SK-N-SH (cell line): ENCODE data around the gene SHPK. TPM values are rescaled to one million over a fixed set of nuclear protein-coding genes. Genes with fewer than 3 reads are reported as not detected.

ENCODE experiments used
- CTCF ChIA-PET: fragments of 300-600, 350-600 bp; formaldehyde crosslinking; extraction: SDS; loops from one replicate; lab custom pipeline; 2021; lab: Yijun Ruan, JAX
- POLR2A ChIA-PET: fragments of 350-600 bp; sonication (Branson Sonifier 250); formaldehyde crosslinking; extraction: SDS; loops from one replicate; lab custom pipeline; 2020; ENCODE audit warnings: antibody characterized with exemption, inconsistent platforms; lab: Yijun Ruan, JAX
- DNase-seq: peaks from one replicate; pipeline ENCODE4 v3.0.0; 2012
- H2AFZ ChIP-seq: fragments of 200-600 bp; sonication (generic); 2 replicates; pipeline ENCODE4 v1.8.1; 2016; ENCODE audit warnings: antibody characterized with exemption, mild to moderate bottlenecking, low read depth
- H3F3A ChIP-seq: fragments of 200-600 bp; sonication (generic); replicated peaks from 2 replicates; pipeline ENCODE3; 2016; ENCODE audit warnings: antibody characterized with exemption, mild to moderate bottlenecking; ENCODE audit not compliant: insufficient read depth
- H3K27ac ChIP-seq, 2 experiments: fragments of 200-500 bp in 1 of 2; fragments of 200-600 bp in 1 of 2; sonication (Bioruptor generic) in 1 of 2; sonication (generic), shearing (Covaris generic) in 1 of 2; 2 replicates each; pipeline versions ENCODE4 v1.5.1 to v1.6.1; 2014 to 2016; ENCODE audit warnings: low read depth in 2 of 2, inconsistent platforms in 1 of 2, low read length in 1 of 2, mild to moderate bottlenecking in 1 of 2, mixed read lengths in 1 of 2
- H3K27me3 ChIP-seq: fragments of 200-600 bp; sonication (generic), shearing (Covaris generic); 2 replicates; pipeline ENCODE4 v1.6.1; 2016; ENCODE audit warnings: mixed run types; ENCODE audit not compliant: insufficient read depth
- H3K36me3 ChIP-seq, 2 experiments: fragments of 200-500 bp in 1 of 2; fragments of 200-600 bp in 1 of 2; sonication (Bioruptor generic) in 1 of 2; sonication (generic) in 1 of 2; replicated peaks in 1 of 2; 2 replicates each; pipeline versions ENCODE3 to v1.5.1; 2014 to 2016; ENCODE audit warnings: low read length in 1 of 2, mild to moderate bottlenecking in 1 of 2; ENCODE audit not compliant: insufficient read depth in 2 of 2, control insufficient read depth in 1 of 2
- H3K4me1 ChIP-seq, 2 experiments: fragments of 200-500 bp in 1 of 2; fragments of 200-600 bp in 1 of 2; sonication (Bioruptor generic) in 1 of 2; sonication (generic), shearing (Covaris generic) in 1 of 2; 2 replicates each; pipeline versions ENCODE4 v1.5.1 to v1.6.1; 2014 to 2016; ENCODE audit warnings: low read depth in 1 of 2, low read length in 1 of 2, mixed run types in 1 of 2; ENCODE audit not compliant: insufficient read depth in 2 of 2, control insufficient read depth in 1 of 2
- H3K4me2 ChIP-seq: fragments of 200-600 bp; sonication (generic), shearing (Covaris generic); 2 replicates; pipeline ENCODE4 v1.6.1; 2017; ENCODE audit warnings: mixed run types
- H3K4me3 ChIP-seq, 2 experiments: fragments of 200-500 bp in 1 of 2; fragments of 200-600 bp in 1 of 2; sonication (Bioruptor generic) in 1 of 2; sonication (generic), shearing (Covaris generic) in 1 of 2; 2 replicates each; pipeline versions ENCODE4 v1.5.1 to v1.8.1; 2014 to 2016; ENCODE audit warnings: low read depth in 2 of 2, inconsistent platforms in 1 of 2, low read length in 1 of 2, mild to moderate bottlenecking in 1 of 2, mixed read lengths in 1 of 2, moderate library complexity in 1 of 2
- H3K79me2 ChIP-seq: fragments of 200-600 bp; sonication (generic); 2 replicates; pipeline ENCODE4 v1.8.1; 2017; ENCODE audit warnings: mild to moderate bottlenecking; ENCODE audit not compliant: insufficient read depth
- H3K9ac ChIP-seq: fragments of 200-600 bp; sonication (generic); 2 replicates; pipeline ENCODE4 v1.6.1; 2017; ENCODE audit warnings: mixed run types
- H3K9me2 ChIP-seq: fragments of 200-600 bp; sonication (generic); 2 replicates; pipeline ENCODE4 v1.6.1; 2017; ENCODE audit warnings: mixed run types
- H3K9me3 ChIP-seq: fragments of 200-600 bp; sonication (generic); 2 replicates; pipeline ENCODE4 v1.6.1; 2017; ENCODE audit warnings: mixed run types, mild to moderate bottlenecking, moderate library complexity
- H4K20me1 ChIP-seq: fragments of 200-600 bp; sonication (generic); 2 replicates; pipeline ENCODE4 v1.6.1; 2017; ENCODE audit warnings: mild to moderate bottlenecking, mixed run types; ENCODE audit not compliant: insufficient read depth
- CTCF ChIP-seq: fragments of 200-600 bp; sonication (generic); IDR thresholded peaks from 2 replicates; pipeline ENCODE4 v1.6.1; 2017; ENCODE audit warnings: antibody characterized with exemption, mild to moderate bottlenecking, moderate library complexity
- EZH2phosphoT487 ChIP-seq: fragments of 200-600 bp; sonication (generic); IDR thresholded peaks from 2 replicates; pipeline ENCODE4 v1.6.1; 2017; ENCODE audit warnings: low read depth, mixed run types, mild to moderate bottlenecking, antibody characterized with exemption, moderate library complexity, borderline replicate concordance
- FOXJ3 ChIP-seq: sonication (generic); formaldehyde crosslinking; IDR thresholded peaks from 2 replicates; pipeline ENCODE4 v1.5.1; 2020; ENCODE audit warnings: mild to moderate bottlenecking, missing genetic modification reagents
- FOXM1 ChIP-seq: IDR thresholded peaks from 2 replicates; pipeline ENCODE4 v1.4.0; 2012; ENCODE audit warnings: low read depth, mild to moderate bottlenecking
- GATA2 ChIP-seq: sonication (generic); formaldehyde crosslinking; IDR thresholded peaks from 2 replicates; pipeline ENCODE4 v1.5.0; 2020; ENCODE audit warnings: mild to moderate bottlenecking, missing genetic modification reagents
- JUND ChIP-seq: IDR thresholded peaks from 2 replicates; pipeline ENCODE4 v1.4.0; 2012
- MAX ChIP-seq: IDR thresholded peaks from 2 replicates; pipeline ENCODE4 v1.4.0; 2012; ENCODE audit warnings: low read depth
- MEF2A ChIP-seq: IDR thresholded peaks from 2 replicates; pipeline ENCODE4 v1.4.0; 2012; ENCODE audit warnings: low read depth, borderline replicate concordance
- NRF1 ChIP-seq: IDR thresholded peaks from 2 replicates; pipeline ENCODE4 v1.6.1; 2012; ENCODE audit warnings: low read depth, mild to moderate bottlenecking, low read length
- POLR2AphosphoS5 ChIP-seq: IDR thresholded peaks from 2 replicates; pipeline ENCODE4 v1.6.1; 2012; ENCODE audit warnings: low read depth, low read length
- RAD21 ChIP-seq: IDR thresholded peaks from 2 replicates; pipeline ENCODE4 v1.6.1; 2012; ENCODE audit warnings: mild to moderate bottlenecking, low read length
- RCOR1 ChIP-seq: fragments of 150-350 bp; IDR thresholded peaks from 2 replicates; pipeline ENCODE4 v1.6.1; 2017; ENCODE audit warnings: antibody characterized with exemption, low read length
- REST ChIP-seq: IDR thresholded peaks from 2 replicates; pipeline ENCODE4 v1.6.1; 2012; ENCODE audit warnings: mild to moderate bottlenecking, low read depth, low read length, moderate library complexity
- SIN3A ChIP-seq: IDR thresholded peaks from 2 replicates; pipeline ENCODE4 v1.6.1; 2012; ENCODE audit warnings: low read depth, mild to moderate bottlenecking, low read length, moderate library complexity, borderline replicate concordance
- TCF12 ChIP-seq: IDR thresholded peaks from 2 replicates; pipeline ENCODE4 v1.4.0; 2012
- TEAD4 ChIP-seq: IDR thresholded peaks from 2 replicates; pipeline ENCODE4 v1.4.0; 2012; ENCODE audit warnings: mild to moderate bottlenecking, borderline replicate concordance; ENCODE audit not compliant: insufficient read depth
- USF1 ChIP-seq: IDR thresholded peaks from 2 replicates; pipeline ENCODE4 v1.4.0; 2012; ENCODE audit warnings: low read depth, borderline replicate concordance
- USF2 ChIP-seq: fragments of 150-350 bp; IDR thresholded peaks from 2 replicates; pipeline ENCODE4 v1.6.1; 2017; ENCODE audit warnings: antibody characterized with exemption, low read length, low read depth, borderline replicate concordance
- WGBS: methylation state at CpG from one replicate; pipeline ENCODE4 v1.1.6; 2017; ENCODE audit warnings: low lambda C conversion rate; 5-methylcytosine and 5-hydroxymethylcytosine counted together
- polyA plus RNA-seq, 3 experiments: library from polyadenylated mRNA; depleted of rRNA; stranded (reverse); fragments of >200 nt; gene quantifications; 2 replicates each; pipeline ENCODE4 v1.2.3, GENCODE V29; 2012
- TF ChIP-seq, protein P1 (sequence below): IDR thresholded peaks from 2 replicates; pipeline ENCODE4 v1.4.0; 2012; ENCODE audit warnings: low read depth, borderline replicate concordance

SHPK gene
- polyA plus RNA-seq, 1 of the 3 experiments (the other 2 are of a cell fraction) = 9.0 TPM

DNA sequence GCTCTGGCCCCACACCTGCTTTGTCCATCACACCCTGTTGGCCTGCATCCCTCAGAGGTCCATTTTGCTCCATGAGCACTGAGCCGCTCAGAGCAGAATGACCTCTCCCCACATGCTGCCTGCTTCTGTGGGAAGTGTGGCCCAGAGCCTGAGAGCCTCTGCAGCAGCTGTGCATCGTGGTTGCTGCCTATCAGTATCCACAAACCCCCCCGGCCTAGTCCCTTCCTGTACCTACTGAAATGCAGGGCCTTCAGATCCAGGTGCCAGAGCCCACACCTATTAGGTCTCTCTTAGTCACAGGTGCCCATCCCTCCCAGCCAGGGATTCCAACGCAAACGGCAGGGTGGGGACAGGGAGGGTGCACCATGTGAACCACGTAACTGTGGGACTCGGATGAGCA is 61.8 kb downstream of the SHPK start:
- no peak overlapping the region for H2AFZ ChIP-seq
- no peak overlapping the region for H3K27ac ChIP-seq
- no peaks in the 10 kb centered on the region for H3K4me1 ChIP-seq
- no peak overlapping the region for H3K4me2 ChIP-seq
- H4K20me1 ChIP-seq = no peaks in the 10 kb centered on the region
- H3K9me2 ChIP-seq = no peaks in the 10 kb centered on the region
- H3F3A ChIP-seq = no peaks in the 10 kb centered on the region
- H3K4me3 ChIP-seq = no peak overlapping the region
- TF ChIP-seq REST (no peak), TEAD4 (no peak), POLR2AphosphoS5 (no peak), USF2 (no peak), RCOR1 (no peak), MAX (no peak), MEF2A (no peak), CTCF (no peak), EZH2phosphoT487 (no peak), JUND (no peak), TCF12 (no peak), SIN3A (no peak), USF1 (no peak), FOXM1 (no peak), FOXJ3 (CRISPR knock-in tag) (no peak), RAD21 (no peak), NRF1 (no peak), GATA2 (CRISPR knock-in tag) (no peak)
- TF ChIP-seq, protein P1, sequence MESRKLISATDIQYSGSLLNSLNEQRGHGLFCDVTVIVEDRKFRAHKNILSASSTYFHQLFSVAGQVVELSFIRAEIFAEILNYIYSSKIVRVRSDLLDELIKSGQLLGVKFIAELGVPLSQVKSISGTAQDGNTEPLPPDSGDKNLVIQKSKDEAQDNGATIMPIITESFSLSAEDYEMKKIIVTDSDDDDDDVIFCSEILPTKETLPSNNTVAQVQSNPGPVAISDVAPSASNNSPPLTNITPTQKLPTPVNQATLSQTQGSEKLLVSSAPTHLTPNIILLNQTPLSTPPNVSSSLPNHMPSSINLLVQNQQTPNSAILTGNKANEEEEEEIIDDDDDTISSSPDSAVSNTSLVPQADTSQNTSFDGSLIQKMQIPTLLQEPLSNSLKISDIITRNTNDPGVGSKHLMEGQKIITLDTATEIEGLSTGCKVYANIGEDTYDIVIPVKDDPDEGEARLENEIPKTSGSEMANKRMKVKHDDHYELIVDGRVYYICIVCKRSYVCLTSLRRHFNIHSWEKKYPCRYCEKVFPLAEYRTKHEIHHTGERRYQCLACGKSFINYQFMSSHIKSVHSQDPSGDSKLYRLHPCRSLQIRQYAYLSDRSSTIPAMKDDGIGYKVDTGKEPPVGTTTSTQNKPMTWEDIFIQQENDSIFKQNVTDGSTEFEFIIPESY = no peak
- 94% methylated on average over 6 of the region's 7 CpGs for WGBS
- ChIA-PET POLR2A (no interaction called here), CTCF (no interaction called here)
- H3K27me3 ChIP-seq = no peaks in the 10 kb centered on the region
- H3K79me2 ChIP-seq = no peaks in the 10 kb centered on the region
- no peak overlapping the region for H3K9ac ChIP-seq
- no peaks in the 10 kb centered on the region for H3K9me3 ChIP-seq
- H3K36me3 ChIP-seq = no peaks in the 10 kb centered on the region
- no peak for DNase-seq
